LHCN-M2 (cell line): ENCODE measurements around the gene ARSA. TPM values are rescaled to one million over a fixed set of nuclear protein-coding genes. Genes with fewer than 3 reads are reported as not detected.
"Not testable (repeated sequence)": the region's sequence is repeated elsewhere in the genome, so short reads cannot be mapped to it uniquely, and the experiment has no call there.

Experiments
- DNase-seq: peaks from one replicate; pipeline ENCODE4 v3.0.0-alpha.2; 2012; ENCODE audit warnings: low read depth
- polyA plus RNA-seq: library from polyadenylated mRNA; unstranded; fragments of >200 nt; gene quantifications from one replicate; pipeline ENCODE4 v1.2.1, GENCODE V29; 2012; ENCODE audit warnings: missing spikeins
- total RNA-seq: library from RNA; depleted of rRNA; stranded (reverse); fragments of >200 nt; gene quantifications from 2 replicates; pipeline ENCODE4 v1.2.3, GENCODE V29; 2014; rRNA removed

The ARSA gene
- total RNA-seq = 33.9 and 40.4 TPM in 2 replicates
- 25.3 TPM for polyA plus RNA-seq

GRCh38 chr22:50627642-50628542 is at the start of gene ARSA:
Gene ARSA, minus strand, starts transcription at chr22:50628152. Its CDS starts 373 bp downstream, at chr22:50627779.
- DNase-seq = peak; percentile 75

DNA sequence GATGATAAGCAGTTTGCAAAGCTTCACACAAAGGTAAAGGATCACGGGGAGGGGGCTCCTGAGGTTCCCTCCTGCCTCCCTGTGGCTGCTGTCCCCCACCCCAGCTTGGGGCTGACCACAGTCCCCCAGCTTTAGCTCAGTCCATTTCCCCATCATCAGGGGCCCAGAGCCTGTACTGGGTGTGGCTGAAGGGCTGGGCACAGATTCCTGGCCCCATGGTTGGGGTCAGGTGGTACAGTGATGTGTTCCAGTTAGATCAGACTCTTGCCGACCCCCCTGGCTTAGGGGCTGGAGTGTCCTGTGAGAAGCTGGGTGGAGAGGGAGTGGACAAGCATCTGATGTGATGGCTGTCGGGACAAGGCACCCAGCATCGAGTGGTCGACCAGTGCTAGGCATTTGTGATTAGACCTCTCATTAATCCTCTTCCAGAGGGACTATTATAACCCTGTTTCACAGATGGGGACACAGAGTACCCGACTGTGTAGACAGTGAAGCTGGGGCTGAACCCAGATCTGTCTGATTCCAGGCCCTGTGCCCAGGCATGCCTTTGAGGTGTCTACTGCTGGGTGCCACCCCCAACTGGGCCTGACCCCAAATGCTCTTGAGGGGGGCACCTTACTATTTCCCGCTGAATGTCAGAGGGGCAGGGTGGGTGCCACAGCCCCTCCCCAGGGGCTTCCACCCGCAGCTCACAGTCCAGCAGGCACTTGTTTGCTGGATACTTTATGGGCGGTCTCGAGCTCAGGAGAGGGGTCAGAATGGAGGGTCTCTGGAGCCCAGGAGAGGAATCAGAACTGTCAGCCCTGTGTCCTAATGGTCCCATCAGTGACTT is 48.9 kb upstream of the ARSA start:
- no peak for DNase-seq

- no peak for DNase-seq
Measured at GRCh38 chr22:50676180-50676636, 48.3 kb upstream of the ARSA start.

DNA sequence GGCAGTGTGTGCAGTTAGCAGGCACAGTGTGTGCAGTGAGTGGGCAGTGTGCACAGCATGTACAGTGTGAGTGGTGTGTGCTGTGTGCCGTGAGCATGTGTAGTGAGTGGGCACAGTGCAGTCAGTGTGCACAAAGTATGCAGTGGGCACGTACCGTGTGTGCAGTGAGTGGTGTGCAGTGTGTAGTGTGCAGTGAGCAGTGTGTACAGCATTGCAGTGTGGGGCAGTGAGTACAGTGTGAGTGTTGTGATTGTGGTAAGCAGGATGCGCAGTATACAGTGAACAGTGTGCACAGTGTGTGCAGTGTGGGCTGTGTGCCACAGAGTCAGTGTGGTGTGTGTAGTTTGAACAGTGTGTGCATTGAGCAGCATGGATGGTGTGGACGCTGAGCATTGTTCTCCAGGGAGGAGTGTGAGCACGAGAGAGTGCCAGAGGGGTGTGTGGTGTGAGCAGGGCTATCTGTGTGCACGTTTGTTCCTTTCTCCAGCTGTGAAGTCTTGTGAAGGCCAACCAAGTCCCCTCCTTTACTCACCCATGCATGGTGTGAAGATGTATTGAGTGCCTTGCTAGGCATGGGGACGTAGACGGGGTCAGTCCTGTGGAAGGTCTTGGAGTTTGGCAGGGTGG is 47.7 kb upstream of the ARSA start:
- no peak for DNase-seq

DNA sequence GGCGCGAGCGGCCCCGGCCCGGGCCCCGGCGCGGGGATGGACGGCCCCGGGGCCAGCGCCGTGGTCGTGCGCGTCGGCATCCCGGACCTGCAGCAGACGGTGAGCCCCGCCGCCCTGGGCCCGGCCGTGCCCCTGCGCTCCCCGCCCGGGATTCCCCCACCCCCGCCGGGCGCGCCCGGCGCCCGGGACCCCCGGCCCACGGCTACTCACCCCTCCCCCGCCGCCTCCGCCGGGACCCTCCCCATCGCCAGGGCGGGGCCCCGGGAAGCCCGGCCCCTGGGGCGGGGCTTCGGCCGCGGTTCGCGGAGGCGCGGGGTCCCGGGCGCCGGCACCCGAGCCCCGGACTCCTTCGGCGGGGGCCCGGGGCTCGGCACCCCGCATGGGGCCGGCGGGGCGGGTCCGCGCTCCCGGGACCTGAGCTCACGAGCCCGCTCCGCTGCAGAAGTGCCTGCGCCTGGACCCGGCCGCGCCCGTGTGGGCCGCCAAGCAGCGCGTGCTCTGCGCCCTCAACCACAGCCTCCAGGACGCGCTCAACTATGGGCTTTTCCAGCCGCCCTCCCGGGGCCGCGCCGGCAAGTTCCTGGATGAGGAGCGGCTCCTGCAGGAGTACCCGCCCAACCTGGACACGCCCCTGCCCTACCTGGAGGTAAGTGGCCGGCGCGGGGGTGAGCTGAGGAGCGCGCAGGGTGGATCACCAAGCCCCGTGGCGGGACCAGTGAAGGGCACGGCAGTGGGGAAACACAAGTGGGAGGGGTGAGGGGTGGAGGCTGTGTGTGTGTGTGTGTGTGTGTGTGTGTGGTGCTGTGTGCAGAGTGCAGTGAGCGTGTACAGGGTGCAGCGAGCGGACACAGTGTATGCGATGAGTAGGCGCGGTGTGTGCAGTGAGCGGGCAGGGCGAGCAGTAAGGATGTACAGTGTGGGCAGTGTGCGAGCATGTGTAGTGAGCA is 46.9 kb upstream of the ARSA start:
- DNase-seq = no peak

DNA sequence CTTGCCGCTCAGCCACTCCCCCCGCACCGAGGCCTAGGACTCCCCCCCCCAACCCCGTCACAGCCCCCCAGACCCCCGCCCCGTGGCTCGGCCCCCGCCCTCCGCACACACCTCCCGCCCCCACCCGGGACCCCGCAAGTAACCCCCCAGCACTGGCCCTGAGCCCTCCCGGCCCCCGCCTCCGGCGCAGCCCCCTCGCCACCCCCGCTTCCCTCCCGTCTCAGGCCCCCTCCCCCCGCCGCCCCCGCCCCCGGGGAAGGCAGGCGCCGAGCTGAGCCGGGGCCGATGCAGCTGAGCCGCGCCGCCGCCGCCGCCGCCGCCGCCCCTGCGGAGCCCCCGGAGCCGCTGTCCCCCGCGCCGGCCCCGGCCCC is 46.2 kb upstream of the ARSA start:
- no peak for DNase-seq

GRCh38 chr22:50673231-50674129 is 45.5 kb upstream of the ARSA start:
- DNase-seq = no peak

GRCh38 chr22:50672471-50673230 is 44.7 kb upstream of the ARSA start, which contains the start of gene SHANK3:
Gene SHANK3, plus strand, starts transcription at chr22:50672823.
- DNase-seq = no peak

DNA sequence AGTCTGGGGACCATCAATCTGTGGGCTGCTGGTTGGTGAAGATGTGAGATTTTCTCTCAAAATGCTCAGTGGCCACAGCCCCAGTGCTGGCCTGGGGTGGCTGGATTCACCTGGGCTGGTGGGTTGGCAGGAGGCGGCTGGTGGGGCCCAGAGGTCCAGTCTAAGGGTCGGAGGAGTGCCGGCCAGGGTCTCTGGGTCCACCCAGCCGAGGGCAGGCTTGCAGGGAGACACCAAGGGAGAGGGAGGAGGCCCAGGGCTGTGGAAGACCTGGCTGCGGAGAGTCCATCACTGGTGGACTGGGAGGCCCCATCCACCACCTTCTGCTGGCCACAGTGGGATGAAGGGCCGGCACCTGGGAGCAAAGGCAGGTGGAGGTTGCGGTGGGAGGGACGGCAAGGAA is 44.1 kb upstream of the ARSA start:
- no peak for DNase-seq

- no peak for DNase-seq
Measured at GRCh38 chr22:50671641-50672040, 43.7 kb upstream of the ARSA start.

DNA sequence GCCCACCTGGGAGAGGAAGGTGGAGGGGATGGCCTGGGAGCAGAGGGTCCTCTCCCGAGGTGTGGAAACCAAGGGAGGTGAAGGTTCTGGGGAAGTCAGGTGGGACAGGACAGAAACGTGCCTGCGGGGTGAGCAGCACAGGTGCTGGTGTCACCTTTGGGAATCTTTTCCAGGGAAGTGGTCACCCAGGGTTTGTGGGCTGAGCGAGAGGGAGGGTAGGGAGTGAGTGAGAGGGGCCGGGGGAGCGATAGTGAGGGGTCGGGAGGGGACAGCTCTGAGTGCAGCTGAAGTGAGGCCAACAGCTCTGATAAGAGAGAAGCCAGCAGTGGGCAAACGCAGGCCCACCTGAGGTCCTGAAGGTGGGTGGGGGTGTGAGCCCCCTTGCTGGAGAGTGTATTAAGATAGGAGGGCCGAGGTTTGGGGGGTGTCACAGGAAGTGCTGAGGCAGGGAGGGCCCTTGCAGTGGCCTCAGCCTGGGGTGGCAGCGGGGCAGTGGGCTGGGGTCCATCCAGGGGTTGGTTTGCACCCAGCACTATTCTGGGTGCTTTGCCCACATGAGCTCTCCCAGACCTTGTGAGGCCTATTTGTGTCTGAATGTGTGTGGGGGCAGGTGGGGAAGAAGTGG is 43.1 kb upstream of the ARSA start:
- no peak for DNase-seq

GRCh38 chr22:50670513-50670912 is 42.6 kb upstream of the ARSA start:
- no peak for DNase-seq

DNA sequence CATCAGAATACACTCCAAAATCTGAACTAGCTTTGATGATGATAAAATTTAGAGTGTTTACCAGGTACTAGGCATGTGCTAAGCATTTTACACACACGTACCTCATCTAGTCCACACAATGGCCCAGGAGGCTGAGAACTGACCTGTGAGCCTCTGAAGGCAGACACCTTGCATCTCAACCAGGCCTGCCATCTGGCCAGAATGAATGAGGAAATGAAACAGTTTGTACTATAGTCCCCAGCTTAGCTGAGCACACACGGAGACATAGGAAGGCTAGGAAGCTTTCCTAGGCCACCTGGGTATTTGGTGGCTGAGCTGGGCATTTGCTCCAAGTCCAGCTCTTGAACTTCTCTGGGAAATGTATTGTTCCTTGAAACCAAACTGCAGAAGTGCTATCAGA is 37.8 kb upstream of the ARSA start:
- no peak for DNase-seq

GRCh38 chr22:50665212-50665611 is 37.3 kb upstream of the ARSA start:
- no peak for DNase-seq

DNA sequence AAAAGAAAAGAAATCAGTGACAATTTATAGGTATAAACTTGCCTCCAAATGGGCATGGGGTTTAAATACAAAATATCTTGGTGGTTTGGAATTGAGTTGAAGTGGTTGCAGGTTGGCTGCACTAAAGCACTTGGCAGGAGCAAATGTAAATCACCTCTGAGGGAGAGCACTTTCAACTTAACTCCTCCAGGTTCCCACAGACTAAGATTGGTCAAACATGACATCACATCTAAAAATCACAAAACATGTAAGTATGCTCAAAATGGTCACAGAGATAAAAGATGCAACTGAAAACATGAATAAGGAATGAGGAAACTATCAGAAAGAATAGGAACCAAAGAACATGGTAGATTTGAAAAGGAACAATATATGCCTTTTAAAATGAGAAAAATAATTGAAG is 32.4 kb upstream of the ARSA start:
- DNase-seq = no peak

GRCh38 chr22:50659711-50660110 is 31.8 kb upstream of the ARSA start:
- DNase-seq = not testable (repeated sequence)

- DNase-seq = no peak
Measured at GRCh38 chr22:50657925-50658324, 30.0 kb upstream of the ARSA start.
